ENCODE data around the gene FANCD2OS.
A peak's percentile ranks its signal among the peaks of the same experiment; 100 is the strongest.

The FANCD2OS gene

GRCh38 chr3:10155123-10155472 is 47.0 kb upstream of the FANCD2OS start:
- no peak for DNase-seq (ENCODE audit: low read depth in 1 of 2, low spot score in 1 of 2)
- Histone ChIP-seq H3K27me3 (ENCODE audit: insufficient read depth, poor library complexity, severe bottlenecking) (no peaks in the 10 kb centered on the region), H3K4me3 (replicated peaks; ENCODE audit: insufficient read depth, low read length) (no peak overlapping the region), H3K27ac (replicated peaks) (no peak overlapping the region)
- TF ChIP-seq SPI1 (IDR thresholded peaks at IDR 0.05; ENCODE audit: borderline replicate concordance, low read depth) (no peak), GABPA (IDR thresholded peaks at IDR 0.05; ENCODE audit: low read depth) (no peak), REST (IDR thresholded peaks at IDR 0.05; ENCODE audit: insufficient replicate concordance, low read depth) (no peak), POLR2AphosphoS5 (IDR thresholded peaks at IDR 0.05; ENCODE audit: low read depth) (no peak), CTCF (IDR thresholded peaks at IDR 0.05; ENCODE audit: insufficient read depth, low read length) (no peak)

GRCh38 chr3:10154335-10155122 is 46.5 kb upstream of the FANCD2OS start:
- Histone ChIP-seq H3K4me3 (replicated peaks; ENCODE audit: insufficient read depth, low read length) (no peak overlapping the region), H3K27me3 (ENCODE audit: insufficient read depth, poor library complexity, severe bottlenecking) (no peaks in the 10 kb centered on the region), H3K27ac (replicated peaks) (no peak overlapping the region)
- TF ChIP-seq CTCF (IDR thresholded peaks at IDR 0.05; ENCODE audit: insufficient read depth, low read length) (no peak), POLR2AphosphoS5 (IDR thresholded peaks at IDR 0.05; ENCODE audit: low read depth) (0 out of 2 replicates have a peak, but pooled peaks have one; percentile 16)
- no peak for DNase-seq (ENCODE audit: low read depth in 1 of 2, low spot score in 1 of 2)

GRCh38 chr3:10150987-10151386 is 42.9 kb upstream of the FANCD2OS start:
- no peak overlapping the region for H3K4me3 ChIP-seq (replicated peaks; ENCODE audit: insufficient read depth, low read length)
- H3K27ac ChIP-seq (replicated peaks) = no peak overlapping the region
- no peaks in the 10 kb centered on the region for H3K27me3 ChIP-seq (ENCODE audit: insufficient read depth, poor library complexity, severe bottlenecking)
- TF ChIP-seq SPI1 (IDR thresholded peaks at IDR 0.05; ENCODE audit: borderline replicate concordance, low read depth) (no peak), GABPA (IDR thresholded peaks at IDR 0.05; ENCODE audit: low read depth) (no peak)
- DNase-seq (ENCODE audit: low read depth in 1 of 2, low spot score in 1 of 2) = no peak

- peak in 1 of 2 experiments; percentile 89 for DNase-seq (ENCODE audit: low read depth in 1 of 2, low spot score in 1 of 2)
- no peaks in the 10 kb centered on the region for H3K27me3 ChIP-seq (ENCODE audit: insufficient read depth, poor library complexity, severe bottlenecking)
- peak overlapping the region; percentile 51 for H3K27ac ChIP-seq (replicated peaks)
- peak; percentile 99 for TF ChIP-seq SPI1 (IDR thresholded peaks at IDR 0.05; ENCODE audit: borderline replicate concordance, low read depth)
- no peak for TF ChIP-seq CTCF (IDR thresholded peaks at IDR 0.05; ENCODE audit: insufficient read depth, low read length)
- no peak for TF ChIP-seq REST (IDR thresholded peaks at IDR 0.05; ENCODE audit: insufficient replicate concordance, low read depth)
- 0 out of 2 replicates have a peak, but pooled peaks have one; percentile 19 for TF ChIP-seq POLR2AphosphoS5 (IDR thresholded peaks at IDR 0.05; ENCODE audit: low read depth)
- no peak overlapping the region for H3K4me3 ChIP-seq (replicated peaks; ENCODE audit: insufficient read depth, low read length)
Observed at GRCh38 chr3:10149226-10149625, 41.2 kb upstream of the FANCD2OS start.

Data from HL-60 (cell line).